NB4 (cell line): ENCODE measurements around the gene NYNRIN.

ENCODE experiments used
- CTCF ChIP-seq: IDR thresholded peaks from one replicate; pipeline ENCODE4 v1.5.1; 2012; ENCODE audit warnings: low read depth, low read length
- MAX ChIP-seq: IDR thresholded peaks from 2 replicates; pipeline ENCODE4 v1.6.1; 2011; ENCODE audit warnings: low read depth, low read length
- MYC ChIP-seq: IDR thresholded peaks from 2 replicates; pipeline ENCODE4 v1.6.1; 2011; ENCODE audit warnings: low read depth, low read length
- POLR2A ChIP-seq: IDR thresholded peaks from 2 replicates; pipeline ENCODE4 v1.6.1; 2011; ENCODE audit warnings: mild to moderate bottlenecking; ENCODE audit not compliant: insufficient read length; ENCODE audit errors: extremely low read depth

- TF ChIP-seq POLR2A (no peak), CTCF (no peak), MYC (no peak), MAX (no peak)
Measured at GRCh38 chr14:24378327-24378726, 20.5 kb upstream of the NYNRIN start.
